ENCODE measurements around the gene RFTN2.

RFTN2 gene

DNA sequence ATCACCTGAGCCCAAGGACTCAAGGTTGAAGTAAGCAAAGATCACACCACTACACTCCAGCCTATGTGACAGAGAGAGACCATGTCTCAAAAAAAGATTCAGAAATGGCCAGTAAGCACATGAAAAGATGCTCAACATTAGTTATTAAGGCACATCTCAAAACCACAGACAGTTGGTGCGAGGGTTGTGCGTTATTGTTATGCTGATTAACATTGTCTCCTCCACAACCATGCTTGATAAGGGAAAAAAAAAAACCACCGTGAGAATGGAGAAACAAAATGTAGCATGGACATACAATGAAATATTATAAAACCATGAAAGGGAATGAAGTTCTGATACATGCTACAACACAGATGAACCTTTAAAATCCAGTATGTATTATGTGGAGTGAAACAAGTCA lies 132.2 kb downstream of the RFTN2 start:
- no peak for DNase-seq

- DNase-seq, result no peak
These were observed 135.7 kb downstream of the RFTN2 start for GRCh38 chr2:197539734-197540133.

- no peak for DNase-seq
These were observed 137.0 kb downstream of the RFTN2 start for GRCh38 chr2:197538412-197538811.

All from T-helper 2 cell (primary cell).